NCI-H345 treated with DMSO at 0.1 percent for 48 hours (cell line): Measurements from ENCODE around the gene CARS2.

ENCODE experiments used
- DNase-seq: peaks from one replicate; lab custom pipeline; 2025; ENCODE audit not compliant: unreplicated experiment; lab: John Stamatoyannopoulos, UW

CARS2 gene

GRCh38 chr13:110653851-110654250, 52.1 kb downstream of the CARS2 start:
- no peak for DNase-seq

- DNase-seq = no peak
Measured at GRCh38 chr13:110653271-110653670, 52.6 kb downstream of the CARS2 start.

- DNase-seq = no peak
Measured at GRCh38 chr13:110652764-110653163, 53.2 kb downstream of the CARS2 start.

GRCh38 chr13:110652231-110652730, 53.6 kb downstream of the CARS2 start:
- no peak for DNase-seq

- no peak for DNase-seq
Measured at GRCh38 chr13:110651726-110652230, 54.1 kb downstream of the CARS2 start.

- no peak for DNase-seq
Measured at GRCh38 chr13:110651271-110651670, 54.6 kb downstream of the CARS2 start.

- DNase-seq = no peak
Measured at GRCh38 chr13:110650436-110650835, 55.5 kb downstream of the CARS2 start.

- no peak for DNase-seq
Measured at GRCh38 chr13:110649551-110649950, 56.4 kb downstream of the CARS2 start.

- no peak for DNase-seq
Measured at GRCh38 chr13:110648848-110649421, 57.0 kb downstream of the CARS2 start.

GRCh38 chr13:110648146-110648819, 57.6 kb downstream of the CARS2 start:
- DNase-seq = no peak

GRCh38 chr13:110647365-110647737, 58.6 kb downstream of the CARS2 start:
- DNase-seq = no peak

- DNase-seq = no peak
Measured at GRCh38 chr13:110646442-110647364, 59.2 kb downstream of the CARS2 start.

GRCh38 chr13:110645750-110646149, 60.2 kb downstream of the CARS2 start:
- no peak for DNase-seq

- DNase-seq = no peak
Measured at GRCh38 chr13:110644892-110645521, 60.9 kb downstream of the CARS2 start.

GRCh38 chr13:110643768-110644421, 62.0 kb downstream of the CARS2 start:
- no peak for DNase-seq

GRCh38 chr13:110643324-110643723, 62.6 kb downstream of the CARS2 start:
- no peak for DNase-seq

GRCh38 chr13:110642291-110642981, 63.5 kb downstream of the CARS2 start:
- no peak for DNase-seq

- DNase-seq = peak; percentile 16
Measured at GRCh38 chr13:110641055-110642015, 64.6 kb downstream of the CARS2 start.

- no peak for DNase-seq
Measured at GRCh38 chr13:110640591-110641029, 65.3 kb downstream of the CARS2 start.
